Measurements from ENCODE around the gene ZNF155.
"Not testable (repeated sequence)": the region's sequence is repeated elsewhere in the genome, so short reads cannot be mapped to it uniquely, and the experiment has no call there.

Gene ZNF155

DNA sequence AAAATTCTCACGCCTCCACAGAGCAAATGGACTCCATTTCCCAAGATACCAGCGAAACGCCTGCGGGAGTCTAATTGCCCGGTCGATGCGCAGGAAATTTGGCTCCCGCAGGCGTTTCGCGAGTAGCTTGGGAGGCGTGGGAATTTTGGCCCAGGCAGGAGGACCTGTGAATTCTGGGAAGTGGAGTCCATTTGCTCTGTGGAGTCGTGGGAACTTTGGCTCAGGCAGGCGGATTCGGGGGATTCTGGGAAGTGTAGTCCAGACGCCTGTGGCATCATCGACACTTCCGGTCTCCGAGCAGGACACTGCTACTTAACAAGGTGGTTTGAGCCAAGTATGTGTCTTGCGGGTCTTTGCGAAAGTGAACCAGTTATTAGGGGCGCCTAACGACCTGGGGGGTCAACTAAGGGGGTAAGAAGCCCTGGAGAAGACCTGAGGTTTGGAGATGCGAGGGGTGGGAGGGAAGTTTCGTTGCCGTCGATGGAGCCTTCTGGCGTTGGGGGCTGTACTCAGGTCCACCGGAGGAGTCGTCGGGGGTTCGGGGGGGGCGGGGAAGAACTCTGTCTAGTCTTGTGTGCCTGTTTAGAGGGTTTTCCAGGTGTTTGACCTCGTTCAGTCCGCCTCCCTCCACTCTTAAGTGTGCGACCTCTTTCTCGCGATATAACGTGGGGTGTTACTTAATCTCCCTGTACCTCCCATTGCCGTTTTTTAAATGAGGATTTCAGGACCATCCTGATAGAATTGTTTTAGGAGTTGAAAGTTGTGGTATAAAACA is at the start of gene ZNF155:
Gene ZNF155 (plus strand): TSS at position 277 of the 775 bp plus-strand sequence. CDS start 4,356 bp downstream, outside the sequence.
- peak; percentile 84 for DNase-seq

DNA sequence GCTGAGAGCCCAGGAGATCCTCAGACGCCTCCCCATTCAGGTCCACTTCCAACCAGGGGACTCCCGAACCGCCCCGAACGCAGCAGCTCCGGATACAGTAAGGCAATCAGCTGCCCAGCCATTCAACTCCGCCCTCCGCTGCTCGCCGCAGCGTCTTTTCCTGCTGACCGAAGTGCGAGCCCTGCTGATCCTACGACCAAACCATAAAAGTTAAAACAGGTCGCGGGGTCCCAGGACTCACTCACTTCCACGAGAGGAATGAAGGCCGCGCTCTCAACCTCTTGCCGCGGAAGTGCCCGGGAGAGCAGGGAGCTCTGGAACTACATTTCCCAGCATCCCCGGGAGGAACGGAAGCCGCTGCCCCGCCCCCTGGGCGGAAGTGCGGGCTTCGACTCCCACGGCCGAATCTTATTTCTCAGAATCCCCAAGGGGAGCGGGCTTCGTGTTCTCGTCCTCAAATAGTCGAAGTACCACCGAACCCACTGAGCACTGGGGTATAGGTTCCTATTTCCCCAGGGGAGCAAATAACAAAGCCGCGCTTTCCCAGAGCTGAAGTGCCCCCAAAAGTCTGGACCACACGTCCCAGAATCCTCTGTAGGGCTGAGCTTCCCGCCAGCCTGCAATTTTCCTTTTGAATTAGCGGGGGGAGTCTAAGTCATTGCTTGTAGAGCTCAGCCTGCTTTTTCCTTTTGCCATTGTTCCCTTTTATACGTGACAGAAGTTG is 48.8 kb upstream of the ZNF155 start, which contains the start of gene ZNF45:
Gene ZNF45 (minus strand): TSS at position 298 of the 724 bp plus-strand sequence. CDS start 13,097 bp downstream, outside the sequence.
- peak; percentile 91 for DNase-seq

DNA sequence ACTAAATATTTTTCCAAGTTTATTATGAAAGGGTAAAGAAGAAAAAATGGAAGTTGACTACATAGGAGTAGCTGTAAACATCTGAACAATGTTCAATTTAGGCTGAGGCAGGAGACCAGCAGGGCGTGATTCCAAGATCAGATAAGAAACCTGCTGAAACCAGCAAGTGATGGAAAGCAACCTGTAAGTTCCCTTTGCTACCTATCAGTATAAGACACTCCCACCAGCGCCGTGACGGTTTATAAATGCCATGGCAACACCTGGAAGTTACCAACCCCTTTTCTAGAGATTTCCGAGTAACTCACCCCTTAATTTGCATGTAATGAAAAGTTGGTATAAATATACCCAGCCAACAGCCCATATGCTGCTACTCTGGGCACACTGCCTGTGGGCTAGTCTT is 47.8 kb upstream of the ZNF155 start:
- no peak for DNase-seq

GRCh38 chr19:43939557-43940260 is 44.3 kb upstream of the ZNF155 start:
- no peak for DNase-seq

- no peak for DNase-seq
Observed at GRCh38 chr19:43940719-43941118, 43.3 kb upstream of the ZNF155 start.

GRCh38 chr19:43941209-43941608 is 42.8 kb upstream of the ZNF155 start:
- DNase-seq = no peak

GRCh38 chr19:43947412-43947811 is 36.6 kb upstream of the ZNF155 start:
- not testable (repeated sequence) for DNase-seq

DNA sequence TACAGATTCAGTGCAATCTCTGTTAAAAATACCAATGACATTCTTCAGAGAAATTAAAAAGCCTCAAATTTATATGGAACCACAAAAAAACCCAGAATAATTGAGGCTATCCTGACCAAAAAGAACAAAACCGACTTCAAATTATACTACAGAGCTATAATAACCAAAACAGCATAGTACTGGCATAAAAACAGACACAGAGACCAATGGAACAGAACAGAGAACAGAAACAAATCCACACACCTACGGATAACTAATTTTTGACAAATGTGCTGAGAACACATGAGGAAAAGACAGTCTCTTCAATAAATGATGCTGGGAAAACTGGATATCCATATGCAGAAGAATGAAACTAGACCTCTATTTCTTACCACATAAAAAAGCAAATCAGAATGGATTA is 34.2 kb upstream of the ZNF155 start:
- DNase-seq = not testable (repeated sequence)

GRCh38 chr19:43950834-43951645 is 32.9 kb upstream of the ZNF155 start, which contains the start of gene ZNF221:
Gene ZNF221 (plus strand): TSS chr19:43951228. CDS start chr19:43962727, 11,499 bp downstream.
- peak; percentile 81 for DNase-seq

GRCh38 chr19:43956827-43957226 is 27.2 kb upstream of the ZNF155 start:
- DNase-seq = no peak

- no peak for DNase-seq
Observed at GRCh38 chr19:43957891-43958290, 26.1 kb upstream of the ZNF155 start.

DNA sequence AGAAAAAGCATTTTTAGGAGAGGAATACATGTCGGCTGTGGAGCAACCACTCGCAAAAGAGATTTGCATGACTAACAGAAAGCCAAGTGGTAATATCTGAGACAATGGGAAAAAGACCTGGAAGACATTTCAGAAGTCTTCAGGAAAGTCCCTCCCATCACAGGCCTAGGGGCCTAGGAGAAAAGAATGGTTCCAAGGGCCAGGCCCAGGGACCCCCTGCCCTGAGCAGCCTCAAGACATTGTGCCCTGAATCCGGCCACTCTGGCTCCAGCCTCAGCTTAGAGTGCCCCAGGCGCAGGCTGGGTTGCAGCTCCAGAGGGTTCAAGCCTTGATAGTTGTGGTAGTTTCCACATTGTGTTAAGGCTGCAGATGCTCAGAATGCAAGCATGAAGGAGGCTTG is 23.6 kb upstream of the ZNF155 start:
- no peak for DNase-seq

DNA sequence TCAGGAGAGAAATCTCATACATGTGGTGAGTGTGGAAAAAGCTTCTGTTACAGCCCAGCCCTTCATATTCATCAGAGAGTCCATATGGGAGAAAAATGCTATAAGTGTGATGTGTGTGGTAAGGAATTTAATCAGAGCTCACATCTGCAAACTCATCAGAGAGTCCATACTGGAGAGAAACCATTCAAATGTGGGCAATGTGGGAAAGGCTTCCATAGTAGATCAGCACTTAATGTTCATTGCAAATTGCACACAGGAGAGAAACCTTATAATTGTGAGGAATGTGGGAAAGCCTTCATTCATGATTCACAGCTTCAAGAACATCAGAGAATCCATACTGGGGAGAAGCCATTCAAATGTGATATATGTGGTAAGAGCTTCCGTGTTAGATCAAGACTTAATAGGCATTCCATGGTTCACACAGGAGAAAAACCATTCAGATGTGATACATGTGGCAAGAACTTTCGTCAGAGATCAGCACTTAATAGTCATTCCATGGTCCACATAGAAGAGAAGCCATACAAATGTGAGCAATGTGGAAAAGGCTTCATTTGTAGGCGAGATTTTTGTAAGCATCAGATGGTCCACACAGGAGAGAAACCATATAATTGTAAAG is 17.8 kb upstream of the ZNF155 start:
- DNase-seq = no peak

GRCh38 chr19:43976732-43977131 is 7.3 kb upstream of the ZNF155 start:
- DNase-seq = no peak

DNA sequence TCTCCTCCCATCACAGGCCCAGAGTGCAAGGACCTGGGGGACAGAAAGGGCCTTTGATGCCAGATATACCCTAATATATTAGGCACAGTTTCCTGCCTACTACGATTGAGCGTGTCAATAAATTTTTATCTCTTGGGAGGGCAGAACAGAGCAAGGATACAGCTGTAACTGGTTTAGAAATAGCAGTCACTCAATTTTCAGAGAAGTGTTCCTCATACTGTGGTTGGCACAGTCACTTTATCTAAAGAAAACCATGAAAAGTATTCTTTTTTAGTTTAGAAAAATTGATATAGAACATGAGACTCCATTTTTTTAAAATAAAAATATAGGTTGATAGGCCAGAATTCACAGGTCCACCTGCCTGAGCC is 460 bp upstream of the ZNF155 start:
- no peak for DNase-seq

GRCh38 chr19:43984687-43985000 is 656 bp downstream of the ZNF155 start:
- DNase-seq = no peak

DNA sequence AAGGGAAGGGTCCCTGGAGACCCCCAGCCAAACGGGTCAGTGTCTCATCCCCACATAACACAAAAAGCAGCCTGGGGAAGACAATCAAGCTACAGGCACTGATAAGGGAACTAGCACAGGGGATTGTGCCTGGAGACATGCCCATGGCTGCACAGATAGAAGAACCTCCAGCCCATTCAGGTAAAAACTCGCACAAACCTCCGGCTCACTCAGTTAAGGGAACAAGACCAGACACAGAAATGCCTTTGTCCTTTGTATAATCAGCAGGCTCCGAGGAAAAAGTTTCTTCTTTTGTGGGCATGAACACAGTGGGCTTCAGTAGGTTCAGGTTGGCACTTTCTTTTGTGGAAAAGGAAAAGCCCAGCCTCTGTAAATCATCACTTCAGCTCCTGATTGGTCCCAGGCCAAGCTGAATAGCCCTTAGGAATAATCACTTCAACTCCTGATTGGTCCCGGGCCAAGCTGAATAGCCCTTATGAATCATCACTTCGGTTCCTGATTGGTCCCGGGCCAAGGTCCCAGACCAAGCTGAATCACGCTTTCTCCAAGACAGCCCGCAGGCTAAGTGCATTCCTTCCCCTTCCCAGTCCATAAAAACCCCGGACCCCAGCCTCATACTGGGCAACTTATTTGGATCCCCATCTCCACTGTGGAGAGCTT is 13.8 kb downstream of the ZNF155 start:
- DNase-seq = no peak

- no peak for DNase-seq
Observed at GRCh38 chr19:44002212-44002565, 18.2 kb downstream of the ZNF155 start.

DNA sequence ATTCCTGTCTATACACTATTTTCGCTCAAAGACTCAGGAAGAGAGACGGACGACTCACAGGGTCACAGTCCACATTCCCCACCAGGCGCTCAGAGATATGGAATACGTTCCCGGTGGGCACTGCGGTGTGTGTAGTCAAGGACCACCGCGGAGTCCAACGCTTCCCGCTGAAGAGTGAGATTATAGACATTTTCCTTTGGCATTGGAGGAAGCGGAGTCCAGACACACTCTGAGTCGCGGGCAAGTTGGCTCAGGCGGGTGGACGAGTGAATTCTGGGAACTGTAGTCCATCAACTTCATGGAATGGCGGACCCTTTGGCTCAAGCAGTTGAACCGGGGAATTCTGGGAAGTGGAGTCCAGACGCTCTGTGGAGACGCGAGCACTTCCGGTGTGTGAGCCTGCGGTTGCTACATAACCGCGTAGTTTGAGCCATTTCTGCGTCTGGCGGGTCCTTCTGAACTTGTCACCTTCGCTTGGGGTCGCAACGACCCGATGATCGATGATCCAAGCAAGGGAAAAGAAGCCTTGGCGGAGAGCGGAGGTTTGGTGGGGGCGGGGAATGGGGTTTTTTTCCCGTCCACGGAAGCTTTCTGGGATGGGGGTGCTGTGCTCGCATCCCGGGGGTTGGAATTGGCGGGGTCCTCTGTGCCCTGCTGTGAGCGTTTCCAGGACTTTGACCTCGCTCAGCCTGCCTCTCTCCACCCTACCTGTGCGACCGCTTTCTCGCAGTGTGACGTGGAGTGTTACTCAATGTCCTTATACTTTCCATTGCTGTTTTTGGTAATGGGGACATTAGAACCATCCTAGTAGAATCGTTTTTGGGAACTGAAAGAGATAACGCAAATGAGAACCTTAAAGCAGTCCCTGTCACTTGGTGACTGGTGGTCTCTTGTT is 18.8 kb downstream of the ZNF155 start, which contains the start of gene ZNF230:
Gene ZNF230 (plus strand): TSS at position 392 of the 895 bp plus-strand sequence. CDS start 4,122 bp downstream, outside the sequence.
- peak; percentile 94 for DNase-seq

DNA sequence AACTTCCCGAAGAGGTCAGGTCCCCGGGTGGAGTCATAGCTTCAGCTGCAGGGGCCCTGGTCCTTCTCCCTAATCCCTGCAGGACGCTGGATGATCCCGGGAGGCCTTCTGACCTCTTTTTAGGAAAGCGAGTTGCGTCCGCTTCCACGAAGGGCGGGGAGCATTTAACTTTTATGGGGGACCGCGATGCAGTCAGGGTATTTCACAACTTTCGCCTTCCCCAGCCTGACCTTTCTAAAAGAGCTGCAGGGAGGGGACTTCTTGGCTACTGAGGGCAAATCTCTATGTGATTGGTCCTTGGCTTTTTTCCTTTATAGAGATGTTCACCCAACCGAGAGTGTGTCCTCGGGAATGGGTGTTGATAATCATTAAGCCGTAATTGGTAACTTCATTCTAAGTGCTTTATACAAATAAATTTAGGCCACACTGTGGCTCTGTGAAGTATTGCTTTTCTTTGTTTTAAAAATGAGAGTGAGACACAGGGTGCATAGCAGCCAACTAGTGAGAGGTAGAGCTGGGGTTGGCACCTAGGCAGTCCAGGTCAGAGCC is 19.5 kb downstream of the ZNF155 start:
- DNase-seq = peak; percentile 16

Data from CD4-positive, alpha-beta T cell treated with Interleukin-21 for 1 hour (primary cell).